ENCODE results near the gene ZNF385B. TPM values are rescaled to one million over a fixed set of nuclear protein-coding genes. Genes with fewer than 3 reads are reported as not detected.

ZNF385B gene
- total RNA-seq, 1 donor from 2014 or later = 0.11 TPM

GRCh38 chr2:179802051-179802882, 59.1 kb downstream of the ZNF385B start:
- no peak for TF ChIP-seq CTCF (IDR thresholded peaks at IDR 0.05; ENCODE audit: unreplicated experiment)
- H3K27ac Mint-ChIP-seq = no peak overlapping the region
- H3K27me3 Mint-ChIP-seq (ENCODE audit: low read depth) = peaks cover 8% of the 10 kb centered on the region
- no peaks in the 10 kb centered on the region for H3K9me3 Mint-ChIP-seq
- DNase-seq (ENCODE audit: low spot score in 2 of 2, unreplicated experiment in 2 of 2) = no peak
- H3K4me3 Mint-ChIP-seq = no peak overlapping the region
- no peaks in the 10 kb centered on the region for H3K36me3 Mint-ChIP-seq
- H3K4me1 Mint-ChIP-seq = no peaks in the 10 kb centered on the region

GRCh38 chr2:179800776-179801175, 60.6 kb downstream of the ZNF385B start:
- Mint-ChIP-seq H3K36me3 (no peaks in the 10 kb centered on the region), H3K27me3 (ENCODE audit: low read depth) (peaks cover 8% of the 10 kb centered on the region), H3K9me3 (no peaks in the 10 kb centered on the region), H3K4me1 (peaks cover under 1% of the 10 kb centered on the region), H3K27ac (no peak overlapping the region), H3K4me3 (no peak overlapping the region)
- DNase-seq (ENCODE audit: low spot score in 2 of 2, unreplicated experiment in 2 of 2) = no peak
- no peak for TF ChIP-seq CTCF (IDR thresholded peaks at IDR 0.05; ENCODE audit: unreplicated experiment)

GRCh38 chr2:179796213-179797007, 65.0 kb downstream of the ZNF385B start:
- Mint-ChIP-seq H3K9me3 (no peaks in the 10 kb centered on the region), H3K27ac (no peak overlapping the region), H3K27me3 (ENCODE audit: low read depth) (no peaks in the 10 kb centered on the region), H3K4me1 (peaks cover 6% of the 10 kb centered on the region), H3K4me3 (no peak overlapping the region), H3K36me3 (no peaks in the 10 kb centered on the region)
- TF ChIP-seq CTCF (IDR thresholded peaks at IDR 0.05; ENCODE audit: unreplicated experiment) = no peak
- DNase-seq (ENCODE audit: low spot score in 2 of 2, unreplicated experiment in 2 of 2) = no peak

DNA sequence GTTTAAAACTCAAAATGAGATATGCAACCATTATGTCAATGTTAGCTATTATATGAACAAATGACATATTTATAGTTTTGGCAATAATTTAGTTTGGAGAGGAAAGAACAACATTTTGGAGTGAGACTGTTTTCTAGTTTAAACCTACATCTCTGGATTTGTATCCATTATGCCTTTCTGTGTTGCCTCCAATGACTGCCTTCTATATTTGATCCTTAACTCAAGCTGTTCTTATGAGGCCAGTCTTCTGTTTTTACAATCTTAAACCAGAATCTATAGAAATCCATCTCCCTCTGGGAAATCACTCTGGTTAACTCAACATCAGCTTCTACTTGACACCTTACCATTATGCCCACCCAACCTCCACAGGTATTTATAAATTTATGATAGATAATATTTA, 67.5 kb downstream of the ZNF385B start:
- Mint-ChIP-seq H3K4me1 (peaks cover 15% of the 10 kb centered on the region), H3K4me3 (no peak overlapping the region), H3K27ac (no peak overlapping the region), H3K9me3 (no peaks in the 10 kb centered on the region), H3K36me3 (no peaks in the 10 kb centered on the region), H3K27me3 (ENCODE audit: low read depth) (no peaks in the 10 kb centered on the region)
- DNase-seq (ENCODE audit: low spot score in 2 of 2, unreplicated experiment in 2 of 2) = no peak
- no peak for TF ChIP-seq CTCF (IDR thresholded peaks at IDR 0.05; ENCODE audit: unreplicated experiment)

DNA sequence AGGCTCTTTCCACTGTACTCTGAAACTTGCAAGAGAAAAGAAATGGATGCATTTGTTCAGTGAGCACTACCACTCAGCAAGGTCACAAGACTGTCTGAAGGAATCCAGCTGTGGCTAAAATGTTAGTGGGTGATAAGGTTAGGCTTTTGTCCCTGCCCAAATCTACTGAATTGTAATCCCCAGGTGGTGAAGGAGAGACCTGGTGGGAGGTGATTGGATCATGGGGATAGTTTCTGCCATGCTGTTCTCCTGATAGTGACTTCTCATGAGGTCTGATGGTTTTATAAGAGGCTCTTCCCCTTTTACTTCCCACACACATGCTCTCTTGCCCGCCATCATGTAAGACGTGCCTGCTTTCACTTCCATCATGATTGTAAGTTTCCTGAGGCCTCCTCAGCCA, 68.2 kb downstream of the ZNF385B start:
- Mint-ChIP-seq H3K27ac (no peak overlapping the region), H3K9me3 (no peaks in the 10 kb centered on the region), H3K4me1 (peaks cover 15% of the 10 kb centered on the region), H3K4me3 (no peak overlapping the region), H3K27me3 (ENCODE audit: low read depth) (no peaks in the 10 kb centered on the region), H3K36me3 (no peaks in the 10 kb centered on the region)
- no peak for TF ChIP-seq CTCF (IDR thresholded peaks at IDR 0.05; ENCODE audit: unreplicated experiment)
- no peak for DNase-seq (ENCODE audit: low spot score in 2 of 2, unreplicated experiment in 2 of 2)
